Naive thymus-derived CD4-positive, alpha-beta T cell (primary cell): Measurements from ENCODE around the gene SSTR3. TPM values are rescaled to one million over a fixed set of nuclear protein-coding genes. Genes with fewer than 3 reads are reported as not detected.
"Not testable (repeated sequence)": the region's sequence is repeated elsewhere in the genome, so short reads cannot be mapped to it uniquely, and the experiment has no call there.

ENCODE experiments used
- ATAC-seq: fragments of 150-1000 bp; cut with Tn5 transposase; 2 replicates; pipeline ENCODE4 v1.10.0; 2021; ENCODE audit warnings: mild to moderate bottlenecking, moderate library complexity
- CTCF ChIA-PET: fragments of 350-600 bp; sonication (Branson Sonifier 250); formaldehyde crosslinking; loops from one replicate; lab custom pipeline; 2021; ENCODE audit warnings: antibody characterized with exemption; lab: Charles Lee
- POLR2A ChIA-PET: fragments of 350-600 bp; sonication (Branson Sonifier 250); formaldehyde crosslinking; loops from one replicate; lab custom pipeline; 2021; ENCODE audit warnings: antibody characterized with exemption, inconsistent platforms; lab: Charles Lee
- DNase-seq, 9 donors: peaks; one replicate each; pipeline versions ENCODE4 v3.0.0 to v3.0.0-alpha.2; 2020 to 2022; ENCODE audit warnings: mixed read lengths in 1 of 9
- H3K27ac ChIP-seq: one replicate; pipeline ENCODE4 v1.7.0; 2013; ENCODE audit warnings: mild to moderate bottlenecking, low read depth, low read length, moderate library complexity
- H3K27me3 ChIP-seq, 2 donors: one replicate each; pipeline ENCODE4 v1.7.0; 2013; ENCODE audit warnings: low read length in 2 of 2, mild to moderate bottlenecking in 2 of 2, moderate library complexity in 2 of 2; ENCODE audit not compliant: control insufficient read depth in 2 of 2, insufficient read depth in 2 of 2
- H3K36me3 ChIP-seq, 3 experiments: 1 replicate in 2 of 3; 2 replicates in 1 of 3; pipeline ENCODE4 v1.7.0; 2013; ENCODE audit warnings: low read length in 3 of 3, mild to moderate bottlenecking in 3 of 3, moderate library complexity in 1 of 3; ENCODE audit not compliant: insufficient read depth in 3 of 3, control insufficient read depth in 2 of 3
- H3K4me1 ChIP-seq, 2 donors: one replicate each; pipeline ENCODE4 v1.7.0; 2013; ENCODE audit warnings: low read length in 2 of 2, mild to moderate bottlenecking in 2 of 2, moderate library complexity in 1 of 2; ENCODE audit not compliant: control insufficient read depth in 2 of 2, insufficient read depth in 2 of 2
- H3K4me3 ChIP-seq: 2 replicates; pipeline ENCODE4 v1.7.0; 2013; ENCODE audit warnings: mild to moderate bottlenecking, low read length
- H3K9me3 ChIP-seq, 3 experiments: 1 replicate in 2 of 3; 2 replicates in 1 of 3; pipeline ENCODE4 v1.7.0; 2013; ENCODE audit warnings: low read length in 3 of 3; ENCODE audit not compliant: control insufficient read depth in 2 of 3
- H3K27ac Mint-ChIP-seq, 9 donors: one replicate each; pipeline ENCODE4 v1.8.0; 2020 to 2022; ENCODE audit warnings: mixed read lengths in 9 of 9, mild to moderate bottlenecking in 8 of 9, moderate library complexity in 5 of 9, inconsistent platforms in 2 of 9
- H3K27me3 Mint-ChIP-seq, 5 donors: one replicate each; pipeline ENCODE4 v1.8.0; 2021 to 2022; ENCODE audit warnings: mixed read lengths in 5 of 5, mild to moderate bottlenecking in 1 of 5
- H3K36me3 Mint-ChIP-seq, 5 donors: one replicate each; pipeline ENCODE4 v1.8.0; 2020 to 2022; ENCODE audit warnings: mixed read lengths in 5 of 5, mild to moderate bottlenecking in 3 of 5, inconsistent platforms in 1 of 5
- H3K4me1 Mint-ChIP-seq, 7 donors: one replicate each; pipeline ENCODE4 v1.8.0; 2020 to 2022; ENCODE audit warnings: mixed read lengths in 7 of 7, mild to moderate bottlenecking in 3 of 7, inconsistent platforms in 1 of 7
- H3K4me3 Mint-ChIP-seq, 10 donors: one replicate each; pipeline ENCODE4 v1.8.0; 2020 to 2022; ENCODE audit warnings: mild to moderate bottlenecking in 10 of 10, mixed read lengths in 10 of 10, moderate library complexity in 6 of 10, inconsistent platforms in 2 of 10
- H3K9me3 Mint-ChIP-seq, 11 donors: one replicate each; pipeline ENCODE4 v1.8.0; 2020 to 2022; ENCODE audit warnings: mixed read lengths in 11 of 11, mild to moderate bottlenecking in 4 of 11, inconsistent platforms in 1 of 11, moderate library complexity in 1 of 11
- intact Hi-C, 2 donors: fragments of 100-400 bp; cut with micrococcal nuclease; formaldehyde crosslinking; loops; one replicate each; pipeline ENCODE4 v1.15.1; 2023
- polyA plus RNA-seq, 2 donors: library from polyadenylated mRNA; unstranded; fragments of 300-500 nt; fragmentation: Illumina TruSeq; gene quantifications; one replicate each; pipeline ENCODE4 v1.2.3, GENCODE V29; 2021
- total RNA-seq, 6 experiments: library from RNA in 5 of 6; stranded (reverse) in 5 of 6; gene quantifications; 1 replicate in 5 of 6; 2 replicates in 1 of 6; pipeline ENCODE4 v1.2.3 and lab custom pipeline; 2021 to 2026

The SSTR3 gene
- total and polyA plus RNA-seq, 7 experiments from 2014 or later, result 3.9 to 30.4 (median 6.4) TPM

- Mint-ChIP-seq H3K4me1 (peaks cover 83 to 100% (median 98%) of the 10 kb centered on the region in 7 donors), H3K4me3 (peak overlapping the region; percentile 76 to 99 (median 86)), H3K27ac (peak overlapping the region; percentile 86 to 100 (median 98)), H3K27me3 (no peaks in the 10 kb centered on the region), H3K36me3 (peaks cover 5 to 70% (median 35%) of the 10 kb centered on the region in 5 donors), H3K9me3 (peaks cover 0 to 1% (median 0%) of the 10 kb centered on the region in 11 donors)
- Histone ChIP-seq H3K27me3 (no peaks in the 10 kb centered on the region), H3K9me3 (no peaks in the 10 kb centered on the region), H3K36me3 (peaks cover 15 to 66% (median 18%) of the 10 kb centered on the region in 3 experiments), H3K4me3 (peak overlapping the region; percentile 21), H3K4me1 (peaks cover 91 to 94% of the 10 kb centered on the region in 2 donors), H3K27ac (peak overlapping the region; percentile 86)
- ATAC-seq, result no peak
- intact Hi-C loops, result loop anchor here (5.0 to 10.0 kb wide), 2 partner anchors 32 to 850 kb away; partner anchors contain the start of gene MYH9 (in 1 of the 2)
- DNase-seq, result peak in 1 of 9 donors; percentile 25
- POLR2A ChIA-PET, result interaction anchor here (1.1 to 8.7 kb wide), 4 partner anchors 7 to 373 kb away, joined by 3 to 297 read pairs (median 142); partner anchors contain the start of genes GGA1, RAC2 and SSTR3
- CTCF ChIA-PET, result interaction anchor here (0.6 to 0.9 kb wide), 2 partner anchors 26 to 32 kb away, joined by 3 to 5 read pairs; no protein-coding TSS in a partner anchor
These were observed 22.7 kb upstream of the SSTR3 start for GRCh38 chr22:37234736-37235711.

- peak in 1 of 9 donors; percentile 30 for DNase-seq
- Histone ChIP-seq H3K4me3 (peak overlapping the region; percentile 1), H3K27ac (peak overlapping the region; percentile 86), H3K27me3 (no peaks in the 10 kb centered on the region), H3K36me3 (peaks cover 12 to 58% (median 22%) of the 10 kb centered on the region in 3 experiments), H3K9me3 (no peaks in the 10 kb centered on the region), H3K4me1 (peaks cover 91 to 94% of the 10 kb centered on the region in 2 donors)
- Mint-ChIP-seq H3K27me3 (no peaks in the 10 kb centered on the region), H3K27ac (peak overlapping the region; percentile 86 to 100 (median 98)), H3K36me3 (peaks cover 5 to 78% (median 35%) of the 10 kb centered on the region in 5 donors), H3K9me3 (peaks cover 0 to 1% (median 0%) of the 10 kb centered on the region in 11 donors), H3K4me1 (peaks cover 84 to 100% (median 98%) of the 10 kb centered on the region in 7 donors), H3K4me3 (peak overlapping the region; percentile 76 to 99 (median 84))
- intact Hi-C loops, result loop anchor here (5.0 to 10.0 kb wide), 2 partner anchors 33 to 849 kb away; partner anchors contain the start of gene MYH9 (in 1 of the 2)
- ATAC-seq, result no peak
- ChIA-PET POLR2A (interaction anchor here (0.8 to 8.7 kb wide), 5 partner anchors 8 to 374 kb away, joined by 3 to 297 read pairs (median 5); partner anchors contain the start of genes CYTH4, GGA1, RAC2 and SSTR3), CTCF (interaction anchor here (0.5 to 1.3 kb wide), 4 partner anchors 8 to 76 kb away, joined by 3 to 6 read pairs (median 4); no protein-coding TSS in a partner anchor)
These were observed 21.7 kb upstream of the SSTR3 start for GRCh38 chr22:37233751-37234631.

GRCh38 chr22:37233371-37233750, 21.1 kb upstream of the SSTR3 start:
- not testable (repeated sequence) for H3K4me3 ChIP-seq, H3K27me3 Mint-ChIP-seq, H3K9me3 Mint-ChIP-seq, ATAC-seq, H3K9me3 ChIP-seq, H3K27me3 ChIP-seq
- Mint-ChIP-seq H3K4me3 (peak overlapping the region; percentile 51 to 99 (median 79)), H3K4me1 (peaks cover 87 to 100% (median 98%) of the 10 kb centered on the region in 7 donors), H3K36me3 (peaks cover 5 to 81% (median 38%) of the 10 kb centered on the region in 5 donors), H3K27ac (peak overlapping the region; percentile 86 to 100 (median 98))
- Histone ChIP-seq H3K36me3 (peaks cover 12 to 60% (median 22%) of the 10 kb centered on the region in 3 experiments), H3K4me1 (peaks cover 92 to 95% of the 10 kb centered on the region in 2 donors), H3K27ac (peak overlapping the region; percentile 86)
- intact Hi-C loops, result loop anchor here (5.0 to 10.0 kb wide), 2 partner anchors 34 to 849 kb away; partner anchors contain the start of gene MYH9 (in 1 of the 2)
- ChIA-PET CTCF (interaction anchor here (1.0 to 1.3 kb wide), 2 partner anchors 9 to 27 kb away, joined by 4 to 6 read pairs; no protein-coding TSS in a partner anchor), POLR2A (interaction anchor here (0.8 to 8.7 kb wide), 3 partner anchors 9 to 49 kb away, joined by 3 to 297 read pairs (median 278); partner anchors contain the start of genes CYTH4, RAC2 and SSTR3)
- DNase-seq, result peak in 1 of 9 donors; percentile 13

GRCh38 chr22:37232140-37232998, 20.1 kb upstream of the SSTR3 start:
- ATAC-seq (no peak), DNase-seq (peak in 1 of 9 donors; percentile 36)
- ChIA-PET POLR2A (interaction anchor here (0.7 to 8.7 kb wide), 6 partner anchors 10 to 69 kb away, joined by 3 to 297 read pairs (median 42); partner anchors contain the start of genes RAC2 and SSTR3), CTCF (interaction anchor here (0.6 to 4.5 kb wide), 7 partner anchors 8 to 48 kb away, joined by 3 to 64 read pairs (median 5); partner anchors contain the start of gene RAC2)
- H3K27ac ChIP-seq, result peak overlapping the region; percentile 81
- intact Hi-C loops, result loop anchor here (5.0 to 10.0 kb wide), 2 partner anchors 35 to 848 kb away; partner anchors contain the start of gene MYH9 (in 1 of the 2)
- no peaks in the 10 kb centered on the region for H3K27me3 ChIP-seq
- no peaks in the 10 kb centered on the region for H3K9me3 ChIP-seq
- H3K4me3 ChIP-seq, result peak overlapping the region; percentile 12
- Mint-ChIP-seq H3K4me1 (peaks cover 88 to 99% (median 94%) of the 10 kb centered on the region in 7 donors), H3K27ac (peak overlapping the region; percentile 96 to 100 (median 99)), H3K9me3 (peaks cover 0 to 1% (median 0%) of the 10 kb centered on the region in 11 donors), H3K36me3 (peaks cover 5 to 77% (median 34%) of the 10 kb centered on the region in 5 donors), H3K27me3 (no peaks in the 10 kb centered on the region), H3K4me3 (peak overlapping the region; percentile 73 to 99 (median 85))
- H3K36me3 ChIP-seq, result peaks cover 22 to 68% (median 22%) of the 10 kb centered on the region in 3 experiments
- peaks cover 95 to 97% of the 10 kb centered on the region in 2 donors for H3K4me1 ChIP-seq
